AG04449 (cell line): ENCODE data around the gene MCU.

Source experiments
- CTCF ChIA-PET: fragments of 350-600 bp; formaldehyde crosslinking; extraction: SDS; loops from one replicate; lab custom pipeline; 2021; ENCODE audit warnings: antibody characterized with exemption; lab: Yijun Ruan, JAX
- POLR2A ChIA-PET: fragments of 400-600, 350-600 bp; formaldehyde crosslinking; extraction: SDS; loops from one replicate; lab custom pipeline; 2020; ENCODE audit warnings: antibody characterized with exemption, inconsistent platforms; lab: Yijun Ruan, JAX
- DNase-seq: peaks from one replicate; pipeline ENCODE4 v3.0.0-alpha.2; 2010; ENCODE audit warnings: low read depth, low spot score
- H3K4me3 ChIP-seq: 2 replicates; pipeline ENCODE4 v1.5.1; 2011; ENCODE audit warnings: low read depth, mild to moderate bottlenecking, control low read depth, low read length
- TF ChIP-seq, protein P1 (sequence below): IDR thresholded peaks from one replicate; pipeline ENCODE4 v1.5.1; 2011; ENCODE audit warnings: mild to moderate bottlenecking, moderate library complexity, low read length, control low read depth, inconsistent platforms; ENCODE audit not compliant: insufficient read depth; ENCODE audit errors: missing control alignments

MCU gene

DNA sequence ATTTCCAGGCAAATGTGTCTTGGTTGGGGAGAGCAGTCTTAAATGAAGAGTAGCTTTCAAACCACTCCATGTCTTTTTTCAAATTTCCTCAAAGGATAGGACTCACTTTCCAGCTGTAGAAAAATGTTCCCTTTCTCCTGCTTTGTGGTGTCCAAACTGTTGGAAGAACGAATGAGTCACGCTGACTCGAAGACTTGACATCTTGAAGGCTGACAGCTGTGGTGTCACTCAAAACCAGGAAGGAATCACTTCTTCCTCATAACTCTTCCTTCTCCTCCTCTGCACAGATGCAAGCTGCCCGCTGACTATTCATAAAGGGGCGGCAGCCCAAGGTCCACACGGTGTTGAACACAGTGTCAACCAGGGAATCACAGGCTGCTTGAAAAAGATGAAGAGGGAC lies 243.4 kb downstream of the MCU start:
- DNase-seq: no peak
- CTCF ChIA-PET: no interaction called here
- no peak overlapping the region for H3K4me3 ChIP-seq
- TF ChIP-seq, protein P1, sequence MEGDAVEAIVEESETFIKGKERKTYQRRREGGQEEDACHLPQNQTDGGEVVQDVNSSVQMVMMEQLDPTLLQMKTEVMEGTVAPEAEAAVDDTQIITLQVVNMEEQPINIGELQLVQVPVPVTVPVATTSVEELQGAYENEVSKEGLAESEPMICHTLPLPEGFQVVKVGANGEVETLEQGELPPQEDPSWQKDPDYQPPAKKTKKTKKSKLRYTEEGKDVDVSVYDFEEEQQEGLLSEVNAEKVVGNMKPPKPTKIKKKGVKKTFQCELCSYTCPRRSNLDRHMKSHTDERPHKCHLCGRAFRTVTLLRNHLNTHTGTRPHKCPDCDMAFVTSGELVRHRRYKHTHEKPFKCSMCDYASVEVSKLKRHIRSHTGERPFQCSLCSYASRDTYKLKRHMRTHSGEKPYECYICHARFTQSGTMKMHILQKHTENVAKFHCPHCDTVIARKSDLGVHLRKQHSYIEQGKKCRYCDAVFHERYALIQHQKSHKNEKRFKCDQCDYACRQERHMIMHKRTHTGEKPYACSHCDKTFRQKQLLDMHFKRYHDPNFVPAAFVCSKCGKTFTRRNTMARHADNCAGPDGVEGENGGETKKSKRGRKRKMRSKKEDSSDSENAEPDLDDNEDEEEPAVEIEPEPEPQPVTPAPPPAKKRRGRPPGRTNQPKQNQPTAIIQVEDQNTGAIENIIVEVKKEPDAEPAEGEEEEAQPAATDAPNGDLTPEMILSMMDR: no peak
- POLR2A ChIA-PET: no interaction called here
